HG03442 (cell line): Measurements from ENCODE around the gene DERA.
A peak's percentile ranks its signal among the peaks of the same experiment; 100 is the strongest.
"Not testable (repeated sequence)": the region's sequence is repeated elsewhere in the genome, so short reads cannot be mapped to it uniquely, and the experiment has no call there.

ENCODE experiments used
- ATAC-seq: cut with Tn5 transposase; IDR thresholded peaks from one replicate; pipeline ENCODE4 v1.9.1; 2021; ENCODE audit warnings: mild to moderate bottlenecking, moderate library complexity; ENCODE audit not compliant: unreplicated experiment

The DERA gene

GRCh38 chr12:15899282-15899870 is 11.8 kb upstream of the DERA start:
- ATAC-seq, result peak; percentile 68

GRCh38 chr12:15904378-15904920 is 6.7 kb upstream of the DERA start:
- no peak for ATAC-seq

GRCh38 chr12:15910468-15910863 is 666 bp upstream of the DERA start:
- ATAC-seq, result no peak

- ATAC-seq, result not testable (repeated sequence)
These were observed 799 bp downstream of the DERA start for GRCh38 chr12:15911931-15912330.

- not testable (repeated sequence) for ATAC-seq
These were observed 3.0 kb downstream of the DERA start for GRCh38 chr12:15914131-15914530.

- no peak for ATAC-seq
These were observed 6.9 kb downstream of the DERA start for GRCh38 chr12:15918066-15918465.

GRCh38 chr12:15919418-15919817 is 8.3 kb downstream of the DERA start:
- ATAC-seq, result no peak

GRCh38 chr12:15924956-15925355 is 13.8 kb downstream of the DERA start:
- no peak for ATAC-seq

- ATAC-seq, result no peak
These were observed 17.2 kb downstream of the DERA start for GRCh38 chr12:15928346-15928745.

- no peak for ATAC-seq
These were observed 17.9 kb downstream of the DERA start for GRCh38 chr12:15928870-15929571.

GRCh38 chr12:15931590-15932053 is 20.5 kb downstream of the DERA start:
- ATAC-seq, result peak; percentile 59

GRCh38 chr12:15932327-15932726 is 21.2 kb downstream of the DERA start:
- ATAC-seq, result no peak

- ATAC-seq, result no peak
These were observed 21.8 kb downstream of the DERA start for GRCh38 chr12:15932971-15933370.

GRCh38 chr12:15933751-15934150 is 22.6 kb downstream of the DERA start:
- no peak for ATAC-seq

- ATAC-seq, result no peak
These were observed 25.6 kb downstream of the DERA start for GRCh38 chr12:15936751-15937150.

GRCh38 chr12:15937902-15938301 is 26.8 kb downstream of the DERA start:
- ATAC-seq, result no peak

- ATAC-seq, result no peak
These were observed 28.0 kb downstream of the DERA start for GRCh38 chr12:15939111-15939510.

- ATAC-seq, result no peak
These were observed 31.3 kb downstream of the DERA start for GRCh38 chr12:15942475-15942874.

GRCh38 chr12:15943519-15943918 is 32.4 kb downstream of the DERA start:
- not testable (repeated sequence) for ATAC-seq

- ATAC-seq, result not testable (repeated sequence)
These were observed 37.3 kb downstream of the DERA start for GRCh38 chr12:15948461-15948860.

GRCh38 chr12:15955281-15955680 is 44.1 kb downstream of the DERA start:
- no peak for ATAC-seq

- no peak for ATAC-seq
These were observed 44.9 kb downstream of the DERA start for GRCh38 chr12:15956010-15956409.
